ENCODE measurements around the gene KANK3. TPM values are rescaled to one million over a fixed set of nuclear protein-coding genes. Genes with fewer than 3 reads are reported as not detected.
A peak's percentile ranks its signal among the peaks of the same experiment; 100 is the strongest.
"Not testable (repeated sequence)": the region's sequence is repeated elsewhere in the genome, so short reads cannot be mapped to it uniquely, and the experiment has no call there.

KANK3 gene
- total RNA-seq, 2 experiments from 2014 or later, result 7.4 to 8.7 TPM

DNA sequence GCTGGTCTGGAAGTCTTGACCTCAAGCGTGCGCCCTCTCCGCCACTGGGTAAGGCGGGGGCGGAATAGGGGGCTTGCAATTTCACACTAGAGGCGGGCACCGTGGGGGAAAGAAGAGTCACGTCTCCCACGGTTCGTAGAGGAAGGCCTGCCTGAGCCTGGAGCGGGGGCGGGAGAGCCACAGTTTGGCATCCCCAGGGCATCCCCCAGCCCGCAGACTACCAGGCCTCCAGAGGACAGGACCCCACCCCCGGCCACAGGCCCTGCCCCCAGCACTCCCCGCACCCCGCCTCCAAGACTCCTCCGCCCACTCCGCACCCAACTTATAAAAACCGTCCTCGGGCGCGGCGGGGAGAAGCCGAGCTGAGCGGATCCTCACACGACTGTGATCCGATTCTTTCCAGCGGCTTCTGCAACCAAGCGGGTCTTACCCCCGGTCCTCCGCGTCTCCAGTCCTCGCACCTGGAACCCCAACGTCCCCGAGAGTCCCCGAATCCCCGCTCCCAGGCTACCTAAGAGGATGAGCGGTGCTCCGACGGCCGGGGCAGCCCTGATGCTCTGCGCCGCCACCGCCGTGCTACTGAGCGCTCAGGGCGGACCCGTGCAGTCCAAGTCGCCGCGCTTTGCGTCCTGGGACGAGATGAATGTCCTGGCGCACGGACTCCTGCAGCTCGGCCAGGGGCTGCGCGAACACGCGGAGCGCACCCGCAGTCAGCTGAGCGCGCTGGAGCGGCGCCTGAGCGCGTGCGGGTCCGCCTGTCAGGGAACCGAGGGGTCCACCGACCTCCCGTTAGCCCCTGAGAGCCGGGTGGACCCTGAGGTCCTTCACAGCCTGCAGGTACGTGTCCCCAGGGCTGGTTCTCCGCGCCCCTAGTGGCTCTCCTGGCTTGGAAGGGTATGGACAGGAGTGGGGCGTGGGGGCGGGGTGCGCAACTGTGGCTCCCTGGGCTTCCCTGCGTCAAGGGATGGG lies 21.0 kb upstream of the KANK3 start, which contains the start of gene ANGPTL4:
TSS of gene ANGPTL4 (plus strand) at position 353 of the 969 bp plus-strand sequence. CDS start at position 520, 167 bp downstream.
- Mint-ChIP-seq H3K27me3 (peaks cover 46% of the 10 kb centered on the region), H3K27ac (peak within 1 kb of the TSS; percentile 56)

DNA sequence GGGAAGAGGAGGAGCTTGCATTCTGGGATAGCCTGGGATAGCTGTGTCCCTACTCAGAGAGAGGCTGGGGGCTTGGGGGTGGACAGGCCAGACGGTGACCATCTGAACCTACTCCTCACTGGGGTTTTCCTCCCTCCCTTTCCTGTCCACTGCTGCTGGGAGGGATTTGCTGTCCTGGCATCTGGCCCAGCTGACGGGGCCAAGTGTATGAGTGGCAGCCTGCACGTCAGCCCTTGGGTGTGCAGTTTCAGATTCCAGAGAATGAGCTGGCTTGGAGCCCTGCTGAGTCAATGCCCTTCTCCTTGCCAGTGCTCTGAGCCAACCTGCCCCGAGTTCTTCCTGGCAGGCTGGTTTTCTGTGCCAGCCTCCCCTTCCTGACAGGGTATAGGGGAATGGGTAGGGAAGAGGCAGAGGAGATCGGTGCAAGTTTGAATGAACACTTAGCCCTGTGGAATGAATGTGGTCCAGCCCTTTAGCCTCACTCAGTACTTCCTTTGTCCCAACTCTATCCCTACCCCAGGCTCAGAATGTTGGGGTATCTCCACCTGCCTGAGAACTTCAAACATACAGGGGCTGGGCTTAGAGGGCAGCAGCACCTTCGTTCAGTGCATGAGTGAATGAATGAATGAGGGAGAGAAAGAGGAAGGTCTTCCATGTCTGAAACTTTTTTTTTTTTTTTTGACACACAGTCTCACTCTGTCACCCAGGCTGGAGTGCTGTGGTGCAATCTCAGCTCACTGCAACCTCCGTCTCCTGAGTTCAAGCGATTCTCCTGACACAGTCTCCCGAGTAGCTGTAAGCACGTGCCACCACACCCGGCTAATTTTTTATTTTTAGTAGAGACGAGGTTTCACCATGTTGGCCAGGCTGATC lies 19.1 kb upstream of the KANK3 start:
- Mint-ChIP-seq H3K27ac (no peak overlapping the region), H3K27me3 (peaks cover 39% of the 10 kb centered on the region), H3K36me3 (ENCODE audit: low read depth) (no peaks in the 10 kb centered on the region), H3K4me1 (peaks cover 16% of the 10 kb centered on the region), H3K9me3 (no peaks in the 10 kb centered on the region), H3K4me3 (peak overlapping the region; percentile 6)
- ChIA-PET CTCF (interaction anchor here (2.2 kb wide), 1 partner anchor 9 kb away, joined by 17 read pairs; no protein-coding TSS in a partner anchor), POLR2A (interaction anchor here (1.0 kb wide), 1 partner anchor 27 kb away, joined by 3 read pairs; no protein-coding TSS in a partner anchor)
- DNase-seq, result no peak

More for the DNA sequence above, 21.0 kb upstream of the KANK3 start, which contains the start of gene ANGPTL4:
- ChIA-PET CTCF (interaction anchor here (0.6 to 2.2 kb wide), 3 partner anchors 11 to 538 kb away, joined by 3 to 17 read pairs (median 3); no protein-coding TSS in a partner anchor), POLR2A (interaction anchor here (0.8 to 1.7 kb wide), 4 partner anchors 9 to 214 kb away, joined by 3 to 5 read pairs (median 3); no protein-coding TSS in a partner anchor)
- no peaks in the 10 kb centered on the region for H3K36me3 Mint-ChIP-seq (ENCODE audit: low read depth)
- H3K4me1 Mint-ChIP-seq, result peaks cover 16% of the 10 kb centered on the region
- DNase-seq, result peak; percentile 64
- H3K4me3 Mint-ChIP-seq, result peak within 1 kb of the TSS; percentile 82
- H3K9me3 Mint-ChIP-seq, result no peaks in the 10 kb centered on the region

DNA sequence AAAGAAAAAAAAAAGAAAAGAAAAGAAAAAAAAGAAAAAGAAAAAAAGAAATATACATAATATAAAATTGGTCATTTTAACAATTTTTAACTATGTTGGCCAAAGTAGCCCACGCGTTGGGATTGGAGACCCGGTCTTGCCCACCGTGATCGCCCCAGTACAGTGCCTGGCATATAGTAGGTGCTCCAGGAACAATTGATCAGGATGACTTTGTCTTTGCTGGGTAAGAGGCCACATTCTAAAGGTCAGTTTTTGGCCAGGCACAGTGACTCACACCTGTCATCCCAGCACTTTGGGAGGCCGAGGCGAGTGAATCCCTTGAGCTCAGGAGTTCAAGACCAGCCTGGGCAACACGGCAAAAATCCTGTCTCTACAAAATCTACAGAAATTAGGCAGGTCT lies 17.1 kb upstream of the KANK3 start:
- no peak for DNase-seq

DNA sequence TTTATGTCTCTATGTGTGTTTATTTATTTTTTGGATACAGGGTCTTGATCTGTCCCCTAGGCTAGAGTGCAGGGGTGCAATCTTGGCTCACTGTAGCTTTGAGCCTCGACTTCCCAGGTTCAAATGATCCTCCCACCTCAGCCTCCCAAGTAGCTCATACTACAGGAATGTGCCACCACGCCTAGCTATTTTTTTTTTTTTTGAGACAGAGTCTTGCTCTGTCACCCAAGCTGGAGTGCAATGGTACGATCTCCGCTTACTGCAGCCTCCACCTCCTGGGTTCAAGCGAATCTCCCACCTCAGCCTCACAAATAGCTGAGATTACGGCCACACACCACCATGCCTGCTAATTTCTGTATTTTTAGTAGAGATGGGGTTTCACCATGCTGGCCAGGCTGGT lies 15.9 kb upstream of the KANK3 start:
- H3K4me1 Mint-ChIP-seq, result peaks cover 21% of the 10 kb centered on the region
- H3K27me3 Mint-ChIP-seq, result peaks cover 17% of the 10 kb centered on the region
- H3K27ac Mint-ChIP-seq, result no peak overlapping the region
- no peaks in the 10 kb centered on the region for H3K36me3 Mint-ChIP-seq (ENCODE audit: low read depth)
- POLR2A ChIA-PET, result interaction anchor here (1.2 kb wide), 1 partner anchor 149 kb away, joined by 3 read pairs; no protein-coding TSS in a partner anchor
- no peak for DNase-seq
- no peaks in the 10 kb centered on the region for H3K9me3 Mint-ChIP-seq
- CTCF ChIA-PET, result no interaction called here
- H3K4me3 Mint-ChIP-seq, result no peak overlapping the region

More for the DNA sequence above, 17.1 kb upstream of the KANK3 start:
- H3K4me3 Mint-ChIP-seq, result no peak overlapping the region
- POLR2A ChIA-PET, result no interaction called here
- H3K9me3 Mint-ChIP-seq, result no peaks in the 10 kb centered on the region
- H3K27ac Mint-ChIP-seq, result no peak overlapping the region
- CTCF ChIA-PET, result no interaction called here
- peaks cover 22% of the 10 kb centered on the region for H3K27me3 Mint-ChIP-seq
- peaks cover 24% of the 10 kb centered on the region for H3K4me1 Mint-ChIP-seq
- no peaks in the 10 kb centered on the region for H3K36me3 Mint-ChIP-seq (ENCODE audit: low read depth)

DNA sequence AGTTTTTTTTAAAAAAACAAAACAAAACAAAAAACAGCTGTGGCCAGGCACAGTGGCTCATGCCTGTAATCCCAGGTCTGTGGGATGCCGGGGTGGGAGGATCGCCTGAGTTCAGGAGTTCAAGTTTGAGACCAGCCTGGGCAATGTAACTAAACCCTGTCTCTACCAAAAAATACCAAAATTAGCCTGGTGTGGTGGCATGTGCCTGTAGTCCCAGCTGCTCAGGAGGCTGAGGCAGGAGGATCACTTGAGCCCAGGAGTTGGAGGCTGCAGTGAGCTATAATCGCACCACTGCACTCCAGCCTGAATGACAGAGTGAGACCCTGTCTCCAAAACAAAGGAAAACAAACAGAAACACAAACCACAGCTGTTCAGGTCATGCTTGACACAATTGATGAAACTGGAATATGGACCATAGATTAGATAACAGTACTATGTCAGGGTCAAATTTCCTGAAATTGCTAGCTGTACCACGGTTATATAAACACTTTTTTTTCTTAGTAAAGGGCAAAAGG lies 14.0 kb upstream of the KANK3 start:
- H3K4me3 Mint-ChIP-seq, result no peak overlapping the region
- H3K9me3 Mint-ChIP-seq, result no peaks in the 10 kb centered on the region
- H3K27ac Mint-ChIP-seq, result no peak overlapping the region
- no peaks in the 10 kb centered on the region for H3K36me3 Mint-ChIP-seq (ENCODE audit: low read depth)
- CTCF ChIA-PET, result interaction anchor here (0.7 kb wide), 1 partner anchor 33 kb away, joined by 3 read pairs; the partner anchor contains the start of gene RAB11B
- H3K27me3 Mint-ChIP-seq, result peaks cover 9% of the 10 kb centered on the region
- DNase-seq, result no peak
- POLR2A ChIA-PET, result no interaction called here
- peaks cover 17% of the 10 kb centered on the region for H3K4me1 Mint-ChIP-seq

DNA sequence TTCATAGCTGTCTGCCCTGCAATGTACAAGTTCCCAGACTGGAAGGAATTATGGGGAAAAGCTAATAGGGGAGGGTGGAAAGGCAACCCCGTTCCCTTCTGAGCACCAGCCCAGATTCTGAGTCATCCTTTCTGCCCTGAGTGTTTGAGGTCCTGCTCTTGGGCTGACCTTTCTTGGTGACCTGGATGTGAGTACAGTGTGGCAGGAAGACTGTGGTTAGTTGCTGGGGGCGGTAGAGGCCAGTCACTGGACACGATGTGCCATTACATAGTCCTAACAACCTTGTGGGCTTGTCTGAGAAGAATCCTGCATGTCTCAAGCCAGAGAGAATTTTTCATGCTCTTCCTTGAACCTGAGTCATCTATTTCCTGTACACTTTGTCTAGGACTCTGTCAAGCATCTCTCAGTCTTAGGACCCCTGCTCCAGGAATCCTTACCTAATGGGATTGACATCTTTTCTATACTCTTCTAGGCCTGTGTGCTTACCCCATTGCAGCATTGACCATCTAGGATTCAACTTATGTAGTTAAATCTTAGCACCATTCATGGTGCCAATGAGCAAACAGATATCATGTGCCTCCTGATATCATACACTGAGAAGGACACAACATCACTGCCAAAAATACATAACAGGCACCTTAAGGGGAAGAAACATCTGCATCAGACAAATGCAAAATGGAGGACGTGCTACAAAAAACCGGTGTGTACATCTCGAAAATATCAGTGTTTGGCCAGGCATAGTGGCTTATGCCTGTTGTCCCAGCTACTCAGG lies 12.8 kb upstream of the KANK3 start:
- peaks cover 13% of the 10 kb centered on the region for H3K4me1 Mint-ChIP-seq
- peaks cover 14% of the 10 kb centered on the region for H3K27me3 Mint-ChIP-seq
- no peaks in the 10 kb centered on the region for H3K9me3 Mint-ChIP-seq
- H3K27ac Mint-ChIP-seq, result no peak overlapping the region
- no peak overlapping the region for H3K4me3 Mint-ChIP-seq
- CTCF ChIA-PET, result interaction anchor here (0.7 to 4.2 kb wide), 9 partner anchors 12 to 411 kb away, joined by 3 to 28 read pairs (median 10); partner anchors contain the start of genes KANK3, MARCHF2, MYO1F and RAB11B
- DNase-seq, result no peak
- POLR2A ChIA-PET, result interaction anchor here (1.0 kb wide), 1 partner anchor 158 kb away, joined by 3 read pairs; the partner anchor contains the start of gene ZNF414
- no peaks in the 10 kb centered on the region for H3K36me3 Mint-ChIP-seq (ENCODE audit: low read depth)

DNA sequence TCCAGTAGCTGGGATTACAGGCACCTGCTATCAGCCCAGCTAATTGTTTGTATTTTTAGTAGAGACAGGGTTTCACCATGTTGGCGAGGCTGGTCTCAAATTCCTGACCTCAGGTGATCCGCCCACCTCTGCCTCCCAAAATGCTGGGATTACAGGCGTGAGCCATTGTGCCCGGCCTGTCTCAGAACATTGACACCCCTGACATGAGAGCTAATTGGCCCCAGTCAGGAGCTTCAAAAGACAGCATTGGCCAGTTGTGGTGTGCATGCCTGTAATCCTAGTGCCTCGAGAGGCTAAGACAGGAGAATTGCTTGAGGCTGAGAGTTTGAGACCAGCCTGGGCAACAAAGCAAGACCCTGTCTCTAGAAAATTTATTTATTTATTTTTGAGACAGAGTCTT lies 9.8 kb upstream of the KANK3 start:
- not testable (repeated sequence) for H3K27ac Mint-ChIP-seq
- peaks cover 14% of the 10 kb centered on the region for H3K4me1 Mint-ChIP-seq
- POLR2A ChIA-PET, result interaction anchor here (1.0 to 2.9 kb wide), 3 partner anchors 10 to 32 kb away, joined by 3 to 12 read pairs (median 3); partner anchors contain the start of gene KANK3

DNA sequence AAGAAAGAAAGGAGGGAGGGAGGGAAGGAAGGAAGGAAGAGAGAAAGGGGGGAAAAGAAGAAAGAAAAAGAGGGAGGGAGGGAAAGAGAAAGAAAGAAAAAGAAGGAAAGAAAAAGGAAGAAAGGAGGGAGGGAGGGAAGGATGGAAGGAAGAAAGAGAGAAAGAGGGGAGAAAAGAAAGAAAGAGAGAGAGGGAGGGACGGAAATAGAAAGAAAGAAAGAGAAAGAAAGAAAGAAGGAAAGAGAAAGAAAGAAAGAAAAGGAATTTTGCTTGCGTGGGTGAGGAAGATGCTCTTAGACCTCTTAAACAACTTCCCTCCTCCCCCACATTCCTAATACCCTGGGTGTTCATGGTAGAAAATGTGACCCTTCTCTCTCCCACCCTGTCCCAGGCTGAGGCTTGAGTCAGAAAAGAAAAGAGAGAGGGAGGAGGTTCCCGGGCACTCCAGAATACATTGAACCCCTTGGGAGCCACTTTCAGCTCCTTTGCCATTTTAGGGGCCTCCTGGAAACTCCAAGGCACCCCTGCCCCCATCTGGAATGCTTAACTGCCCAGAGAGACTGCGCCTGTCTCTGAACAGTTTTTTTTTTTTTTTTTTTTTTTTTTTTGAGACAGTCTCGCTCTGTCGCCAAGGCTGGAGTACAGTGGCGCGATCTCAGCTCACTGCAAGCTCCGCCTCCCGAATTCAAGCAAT lies 9.2 kb upstream of the KANK3 start:
- Mint-ChIP-seq H3K36me3 (ENCODE audit: low read depth) (no peaks in the 10 kb centered on the region), H3K4me1 (peaks cover 14% of the 10 kb centered on the region), H3K4me3 (no peak overlapping the region), H3K27ac (no peak overlapping the region), H3K27me3 (peaks cover 22% of the 10 kb centered on the region), H3K9me3 (no peaks in the 10 kb centered on the region)
- ChIA-PET POLR2A (interaction anchor here (1.0 to 2.9 kb wide), 3 partner anchors 9 to 32 kb away, joined by 3 to 12 read pairs (median 3); partner anchors contain the start of gene KANK3), CTCF (interaction anchor here (0.6 to 4.2 kb wide), 13 partner anchors 8 to 235 kb away, joined by 3 to 28 read pairs (median 14); partner anchors contain the start of genes ANGPTL4, KANK3, MARCHF2 and MYO1F)
- no peak for DNase-seq

More for the DNA sequence above, 9.8 kb upstream of the KANK3 start:
- not testable (repeated sequence) for H3K4me3 Mint-ChIP-seq; H3K36me3 Mint-ChIP-seq (ENCODE audit: low read depth); H3K9me3 Mint-ChIP-seq; DNase-seq
- peaks cover 20% of the 10 kb centered on the region for H3K27me3 Mint-ChIP-seq
- CTCF ChIA-PET, result interaction anchor here (0.6 to 4.2 kb wide), 19 partner anchors 9 to 235 kb away, joined by 3 to 28 read pairs (median 6); partner anchors contain the start of genes ANGPTL4, KANK3, MARCHF2 and MYO1F

DNA sequence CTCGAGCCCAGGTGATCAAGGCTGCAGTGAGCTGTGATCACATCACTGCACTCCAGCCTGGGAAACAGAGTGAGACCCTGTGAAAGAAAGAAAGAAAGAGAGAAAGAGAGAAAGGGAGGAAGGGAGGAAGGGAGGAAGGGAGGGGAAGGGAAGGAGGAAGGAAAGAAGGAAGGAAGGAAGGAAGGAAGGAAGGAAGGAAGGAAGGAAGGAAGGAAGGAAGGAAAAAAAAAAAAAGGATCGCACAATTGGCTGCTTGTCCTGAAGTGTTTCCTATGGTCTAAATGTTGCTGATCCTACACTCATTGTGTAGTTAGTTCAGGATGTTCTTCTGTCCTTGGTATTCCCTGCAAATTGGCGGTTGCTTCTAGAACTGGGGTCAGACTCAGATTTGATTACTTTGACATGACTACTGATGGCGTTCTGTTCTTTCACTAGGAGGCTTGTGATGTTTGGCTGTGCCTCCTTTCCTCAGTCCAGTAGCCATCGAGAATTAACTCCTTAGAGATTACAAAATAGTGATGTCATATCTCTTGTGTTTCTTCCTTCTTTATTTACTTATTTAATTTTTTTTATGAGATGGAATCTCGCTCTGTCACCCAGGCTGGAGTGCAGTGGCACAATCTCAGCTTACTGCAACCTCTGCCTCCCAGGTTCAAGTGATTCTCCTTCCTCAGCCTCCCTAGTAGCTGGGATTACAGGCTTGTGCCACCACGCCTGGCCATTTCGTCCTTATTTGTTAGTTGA lies 6.7 kb upstream of the KANK3 start:
- DNase-seq; CTCF ChIA-PET; POLR2A ChIA-PET; H3K27ac Mint-ChIP-seq; H3K9me3 Mint-ChIP-seq; H3K4me1 Mint-ChIP-seq; H3K4me3 Mint-ChIP-seq; H3K36me3 Mint-ChIP-seq (ENCODE audit: low read depth): not testable (repeated sequence)
- H3K27me3 Mint-ChIP-seq, result peaks cover 24% of the 10 kb centered on the region

DNA sequence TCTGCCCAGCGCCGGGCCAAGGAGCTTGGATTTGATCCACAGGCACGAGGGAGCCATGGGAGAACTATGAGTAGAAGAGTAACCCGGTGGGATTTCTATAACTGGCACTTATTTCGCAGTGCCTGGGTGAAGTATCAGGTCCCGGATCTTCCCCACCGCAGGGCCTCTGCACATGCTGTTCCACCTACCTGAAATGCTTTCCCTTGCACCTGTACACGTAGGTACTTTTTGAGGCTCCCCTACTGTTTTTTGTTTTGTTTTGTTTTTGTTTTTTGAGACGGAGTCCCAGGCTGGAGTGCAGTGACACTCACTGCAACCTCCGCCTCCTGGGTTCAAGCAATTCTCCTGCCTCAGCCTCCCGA lies 402 bp upstream of the KANK3 start:
- Mint-ChIP-seq H3K27ac (no peak overlapping the region), H3K9me3 (no peaks in the 10 kb centered on the region), H3K4me3 (peak overlapping the region; percentile 82), H3K27me3 (peaks cover 13% of the 10 kb centered on the region), H3K36me3 (ENCODE audit: low read depth) (no peaks in the 10 kb centered on the region), H3K4me1 (peaks cover 21% of the 10 kb centered on the region)
- no peak for DNase-seq
- ChIA-PET POLR2A (interaction anchor here (1.0 to 2.8 kb wide), 5 partner anchors 9 to 22 kb away, joined by 3 to 12 read pairs (median 5); partner anchors contain the start of genes NDUFA7 and RPS28), CTCF (interaction anchor here (0.5 to 3.6 kb wide), 3 partner anchors 10 to 70 kb away, joined by 3 to 28 read pairs (median 4); partner anchors contain the start of gene MARCHF2)

Measured in activated CD4-positive, alpha-beta memory T cell treated with anti-CD3 and anti-CD28 coated beads, Interleukin-2, amount 10 ng/mL, durations not matched to agents 7 days and 5 days (primary cell).